Hepatocyte (in vitro differentiated cells): ENCODE results near the gene ZBTB16.

Experiments used
- CTCF ChIP-seq: fragments of 200-600 bp; sonication (generic); IDR thresholded peaks from 2 replicates; pipeline ENCODE4 v1.5.1; 2016; ENCODE audit warnings: antibody characterized with exemption, mild to moderate bottlenecking; ENCODE audit not compliant: poor library complexity
- EZH2 ChIP-seq: fragments of 200-600 bp; sonication (generic); IDR thresholded peaks from 2 replicates; pipeline ENCODE4 v1.6.1; 2016; ENCODE audit warnings: antibody characterized with exemption, mild to moderate bottlenecking, borderline replicate concordance
- EZH2phosphoT487 ChIP-seq: fragments of 200-600 bp; sonication (generic); IDR thresholded peaks from one replicate; pipeline ENCODE4 v1.6.1; 2018; ENCODE audit warnings: antibody characterized with exemption, mild to moderate bottlenecking, low read depth, moderate library complexity; ENCODE audit not compliant: unreplicated experiment, severe bottlenecking

GRCh38 chr11:114215428-114215827 lies 155.9 kb downstream of the ZBTB16 start:
- TF ChIP-seq CTCF, result no peak
- no peak for TF ChIP-seq EZH2phosphoT487
- no peak for TF ChIP-seq EZH2
